ENCODE data around the gene DPF3. TPM values are rescaled to one million over a fixed set of nuclear protein-coding genes. Genes with fewer than 3 reads are reported as not detected.

DPF3 gene
- total and polyA plus RNA-seq, 9 of the 15 experiments (the other 6 are each of a cell fraction or from before 2014, with no cell fraction given): 0.21 to 4.9 (median 1.2) TPM

- TF ChIP-seq FOXK2 (conservative IDR thresholded peaks at IDR 0.05 in 1 of 2, IDR thresholded peaks at IDR 0.05 in 1 of 2; ENCODE audit: low read depth in 2 of 2) (no peak), ZNF175 (CRISPR knock-in tag; IDR thresholded peaks at IDR 0.05; ENCODE audit: low read depth) (peak; percentile 56; the same call in 1 of the 2 replicates), BRD9 (IDR thresholded peaks at IDR 0.05; ENCODE audit: low read depth, partially characterized antibody) (no peak), NR2C1 (IDR thresholded peaks at IDR 0.05) (no peak), NR2C1 (tag; IDR thresholded peaks at IDR 0.05) (peak; percentile 44; the same call in 1 of the 2 replicates), PKNOX1 (IDR thresholded peaks at IDR 0.05) (no peak), ZSCAN32 (CRISPR knock-in tag; IDR thresholded peaks at IDR 0.05) (no peak), NEUROD1 (IDR thresholded peaks at IDR 0.05; ENCODE audit: borderline replicate concordance, low read depth, low read length, partially characterized antibody) (peak; percentile 26), ZNF707 (CRISPR knock-in tag; conservative IDR thresholded peaks at IDR 0.05) (no peak), PRMT5 (CRISPR knock-in tag; IDR thresholded peaks at IDR 0.05) (no peak), ZNF3 (CRISPR knock-in tag; IDR thresholded peaks at IDR 0.05) (no peak), RBM15 (IDR thresholded peaks at IDR 0.05; ENCODE audit: insufficient read depth, low read length) (no peak), U2AF1 (optimal IDR thresholded peaks at IDR 0.05; ENCODE audit: low read depth, low read length) (no peak), FOXM1 (IDR thresholded peaks at IDR 0.05; ENCODE audit: low read depth) (peak; percentile 54; the same call in 1 of the 2 replicates), FOXM1 (CRISPR knock-in tag; IDR thresholded peaks at IDR 0.05; ENCODE audit: low read depth) (no peak), ZKSCAN3 (CRISPR knock-in tag; IDR thresholded peaks at IDR 0.05) (no peak), ATF7 (IDR thresholded peaks at IDR 0.05) (peak; percentile 30; the same call in 1 of the 2 replicates), NONO (IDR thresholded peaks at IDR 0.05; ENCODE audit: low read depth in 2 of 2, low read length in 1 of 2) (no peak), ADNP (tag; IDR thresholded peaks at IDR 0.05) (no peak), HINFP (tag; conservative IDR thresholded peaks at IDR 0.05; ENCODE audit: low read depth) (peak; percentile 35; the same call in 1 of the 2 replicates), ZNF740 (CRISPR knock-in tag; IDR thresholded peaks at IDR 0.05) (no peak), ZNF740 (tag; IDR thresholded peaks at IDR 0.05) (peak in 1 of 2 experiments; percentile 71; a peak in 1 of 4 replicates)
- TF ChIP-seq, protein P1, sequence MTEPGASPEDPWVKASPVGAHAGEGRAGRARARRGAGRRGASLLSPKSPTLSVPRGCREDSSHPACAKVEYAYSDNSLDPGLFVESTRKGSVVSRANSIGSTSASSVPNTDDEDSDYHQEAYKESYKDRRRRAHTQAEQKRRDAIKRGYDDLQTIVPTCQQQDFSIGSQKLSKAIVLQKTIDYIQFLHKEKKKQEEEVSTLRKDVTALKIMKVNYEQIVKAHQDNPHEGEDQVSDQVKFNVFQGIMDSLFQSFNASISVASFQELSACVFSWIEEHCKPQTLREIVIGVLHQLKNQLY (CRISPR knock-in tag; conservative IDR thresholded peaks at IDR 0.05): no peak
- TF ChIP-seq, protein P2, sequence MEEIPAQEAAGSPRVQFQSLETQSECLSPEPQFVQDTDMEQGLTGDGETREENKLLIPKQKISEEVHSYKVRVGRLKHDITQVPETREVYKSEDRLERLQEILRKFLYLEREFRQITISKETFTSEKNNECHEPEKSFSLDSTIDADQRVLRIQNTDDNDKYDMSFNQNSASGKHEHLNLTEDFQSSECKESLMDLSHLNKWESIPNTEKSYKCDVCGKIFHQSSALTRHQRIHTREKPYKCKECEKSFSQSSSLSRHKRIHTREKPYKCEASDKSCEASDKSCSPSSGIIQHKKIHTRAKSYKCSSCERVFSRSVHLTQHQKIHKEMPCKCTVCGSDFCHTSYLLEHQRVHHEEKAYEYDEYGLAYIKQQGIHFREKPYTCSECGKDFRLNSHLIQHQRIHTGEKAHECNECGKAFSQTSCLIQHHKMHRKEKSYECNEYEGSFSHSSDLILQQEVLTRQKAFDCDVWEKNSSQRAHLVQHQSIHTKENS (CRISPR knock-in tag; IDR thresholded peaks at IDR 0.05): no peak
Measured at GRCh38 chr14:72822946-72823611, 70.8 kb downstream of the DPF3 start (continued).

Data from K562 (cell line).